IMR-90 (cell line): ENCODE measurements around the gene ST8SIA4. TPM values are rescaled to one million over a fixed set of nuclear protein-coding genes. Genes with fewer than 3 reads are reported as not detected.

Source experiments
- ATAC-seq: fragments of 200-7000 bp; cut with Tn5 transposase; 2 replicates; pipeline ENCODE4 v1.9.1; 2020; ENCODE audit warnings: low read depth, mild to moderate bottlenecking, moderate library complexity
- BruUV-seq: library from RNA; stranded (reverse); fragments of 400-500 nt; replicated peaks from 2 replicates; lab custom pipeline; 2021; lab: Mats Ljungman, UMichigan
- CTCF ChIA-PET: fragments of 300-600 bp; formaldehyde crosslinking; extraction: SDS; loops from one replicate; lab custom pipeline; 2021; ENCODE audit warnings: antibody characterized with exemption; lab: Yijun Ruan, JAX
- POLR2A ChIA-PET: fragments of 300-600 bp; sonication (Branson Sonifier 250); formaldehyde crosslinking; loops from one replicate; lab custom pipeline; 2022; ENCODE audit warnings: antibody characterized with exemption; ENCODE audit not compliant: unreplicated experiment; lab: Charles Lee
- DNase-seq: peaks from one replicate; pipeline ENCODE4 v3.0.0; 2013
- H2AFZ ChIP-seq: replicated peaks from 2 replicates; pipeline ENCODE3; 2013; ENCODE audit warnings: low read length, mild to moderate bottlenecking; ENCODE audit not compliant: poor library complexity
- H2AK5ac ChIP-seq: 2 replicates; pipeline ENCODE4 v1.6.1; 2013; ENCODE audit warnings: low read depth, low read length, inconsistent platforms
- H2AK9ac ChIP-seq: replicated peaks from 2 replicates; pipeline ENCODE3; 2013; ENCODE audit warnings: mild to moderate bottlenecking, low read depth, low read length, moderate library complexity; ENCODE audit not compliant: poor library complexity
- H2BK120ac ChIP-seq: 2 replicates; pipeline ENCODE4 v1.6.1; 2013; ENCODE audit warnings: low read depth, low read length, inconsistent platforms
- H2BK15ac ChIP-seq: 3 replicates; pipeline ENCODE4 v1.6.1; 2013; ENCODE audit warnings: low read depth, low read length, inconsistent platforms
- H2BK20ac ChIP-seq: 2 replicates; pipeline ENCODE4 v1.6.1; 2013; ENCODE audit warnings: low read depth, mild to moderate bottlenecking, inconsistent platforms, low read length, moderate library complexity
- H2BK5ac ChIP-seq: 2 replicates; pipeline ENCODE4 v1.6.1; 2013; ENCODE audit warnings: mild to moderate bottlenecking, low read depth, low read length, inconsistent platforms; ENCODE audit not compliant: poor library complexity, severe bottlenecking
- H3K14ac ChIP-seq: replicated peaks from 2 replicates; pipeline ENCODE4 v1.6.1; 2013; ENCODE audit warnings: low read depth, low read length, inconsistent platforms
- H3K18ac ChIP-seq: 2 replicates; pipeline ENCODE4 v1.6.1; 2013; ENCODE audit warnings: low read depth, low read length, control low read depth
- H3K23ac ChIP-seq: 2 replicates; pipeline ENCODE4 v1.6.1; 2013; ENCODE audit warnings: low read depth, low read length, inconsistent platforms
- H3K27ac ChIP-seq: 2 replicates; pipeline ENCODE4 v1.5.1; 2013; ENCODE audit warnings: mild to moderate bottlenecking, control low read depth, low read length; ENCODE audit not compliant: insufficient read depth
- H3K27me3 ChIP-seq: 2 replicates; pipeline ENCODE4 v1.6.1; 2013; ENCODE audit warnings: low read length; ENCODE audit not compliant: control insufficient read depth, insufficient read depth
- H3K36me3 ChIP-seq: 2 replicates; pipeline ENCODE4 v1.6.1; 2013; ENCODE audit warnings: low read length, mixed read lengths; ENCODE audit not compliant: control insufficient read depth, insufficient read depth
- H3K4ac ChIP-seq: 2 replicates; pipeline ENCODE4 v1.6.1; 2013; ENCODE audit warnings: low read depth, low read length, inconsistent platforms
- H3K4me1 ChIP-seq: 2 replicates; pipeline ENCODE4 v1.6.1; 2013; ENCODE audit warnings: low read length, mixed read lengths; ENCODE audit not compliant: control insufficient read depth, insufficient read depth
- H3K4me2 ChIP-seq: 2 replicates; pipeline ENCODE4 v1.6.1; 2013; ENCODE audit warnings: low read depth, mild to moderate bottlenecking, control low read depth, low read length, moderate library complexity
- H3K4me3 ChIP-seq: 2 replicates; pipeline ENCODE4 v1.5.1; 2013; ENCODE audit warnings: low read depth, mild to moderate bottlenecking, control low read depth, low read length, moderate library complexity; ENCODE audit not compliant: insufficient read depth
- H3K56ac ChIP-seq: 2 replicates; pipeline ENCODE4 v1.6.1; 2013; ENCODE audit warnings: low read length, inconsistent platforms; ENCODE audit not compliant: insufficient read depth; ENCODE audit errors: extremely low read depth
- H3K79me1 ChIP-seq, 2 experiments: 2 replicates each; pipeline ENCODE4 v1.6.1; 2013; ENCODE audit warnings: low read length in 2 of 2, inconsistent platforms in 1 of 2, low read depth in 1 of 2
- H3K9ac ChIP-seq: 2 replicates; pipeline ENCODE4 v1.6.1; 2013; ENCODE audit warnings: low read depth, low read length, control low read depth
- H3K9me1 ChIP-seq: 2 replicates; pipeline ENCODE4 v1.6.1; 2013; ENCODE audit warnings: low read length, inconsistent platforms; ENCODE audit not compliant: insufficient read depth
- H3K9me3 ChIP-seq: 2 replicates; pipeline ENCODE4 v1.6.1; 2013; ENCODE audit warnings: low read length; ENCODE audit not compliant: control insufficient read depth, insufficient read depth
- H4K20me1 ChIP-seq: 2 replicates; pipeline ENCODE4 v1.6.1; 2013; ENCODE audit warnings: low read length, inconsistent platforms; ENCODE audit not compliant: insufficient read depth
- H4K5ac ChIP-seq: 2 replicates; pipeline ENCODE4 v1.6.1; 2013; ENCODE audit warnings: mild to moderate bottlenecking, low read depth, low read length, control low read depth
- H4K8ac ChIP-seq, 2 experiments: 2 replicates each; pipeline ENCODE4 v1.6.1; 2013; ENCODE audit warnings: low read depth in 2 of 2, low read length in 2 of 2, control low read depth in 1 of 2, inconsistent platforms in 1 of 2
- H4K91ac ChIP-seq: 2 replicates; pipeline ENCODE4 v1.6.1; 2013; ENCODE audit warnings: low read depth, low read length, inconsistent platforms; ENCODE audit not compliant: insufficient read depth
- BHLHE40 ChIP-seq: fragments of 150-350 bp; IDR thresholded peaks from 2 replicates; pipeline ENCODE4 v1.6.1; 2016; ENCODE audit warnings: mild to moderate bottlenecking, low read depth, low read length
- CHD1 ChIP-seq: IDR thresholded peaks from 2 replicates; pipeline ENCODE4 v1.6.1; 2012; ENCODE audit warnings: low read depth, low read length, improper control_type of control experiment
- FOS ChIP-seq: fragments of 150-350 bp; IDR thresholded peaks from 2 replicates; pipeline ENCODE4 v1.6.1; 2016; ENCODE audit warnings: low read depth, low read length
- MAFK ChIP-seq: IDR thresholded peaks from 2 replicates; pipeline ENCODE4 v1.6.1; 2012; ENCODE audit warnings: low read depth, low read length, improper control_type of control experiment
- MAZ ChIP-seq: IDR thresholded peaks from 2 replicates; pipeline ENCODE4 v1.6.1; 2012; ENCODE audit warnings: low read depth, mild to moderate bottlenecking, low read length, improper control_type of control experiment, moderate library complexity, borderline replicate concordance
- MXI1 ChIP-seq: IDR thresholded peaks from 2 replicates; pipeline ENCODE4 v1.6.1; 2012; ENCODE audit warnings: low read depth, mild to moderate bottlenecking, low read length, moderate library complexity, borderline replicate concordance
- POLR2A ChIP-seq: IDR thresholded peaks from 2 replicates; pipeline ENCODE4 v1.6.1; 2012; ENCODE audit warnings: mild to moderate bottlenecking, low read depth, low read length
- RAD21 ChIP-seq: IDR thresholded peaks from 2 replicates; pipeline ENCODE4 v1.6.1; 2012; ENCODE audit warnings: low read length, improper control_type of control experiment
- RFX5 ChIP-seq: IDR thresholded peaks from 2 replicates; pipeline ENCODE4 v1.8.0; 2012; ENCODE audit warnings: low read depth, mild to moderate bottlenecking, low read length, moderate library complexity
- SMC3 ChIP-seq: fragments of 150-350 bp; IDR thresholded peaks from 2 replicates; pipeline ENCODE4 v1.6.1; 2016; ENCODE audit warnings: low read depth, mild to moderate bottlenecking, antibody characterized with exemption, low read length, moderate library complexity
- WGBS, 2 experiments: methylation state at CpG; one replicate each; pipeline versions ENCODE4 v1.1.5 to v1.1.7; 2013; ENCODE audit warnings: missing lambda C conversion rate in 2 of 2; ENCODE audit not compliant: insufficient read length in 1 of 2; ENCODE audit errors: extremely low coverage in 2 of 2; 5-methylcytosine and 5-hydroxymethylcytosine counted together
- dilution Hi-C: fragments of 300-500 bp; cut with HindIII; formaldehyde crosslinking; loops from one replicate; pipeline ENCODE4 v1.14.3; 2018; ENCODE audit warnings: low sequenced_read_pairs; ENCODE audit not compliant: unreplicated experiment
- in situ Hi-C: fragments of 300-500 bp; cut with MboI; formaldehyde crosslinking; loops from 3 replicates; pipeline ENCODE4 v1.14.3; 2019; ENCODE audit warnings: low sequenced_read_pairs, inconsistent platforms, mixed read lengths
- intact Hi-C: fragments of 100-400 bp; cut with micrococcal nuclease; formaldehyde crosslinking; loops from 2 replicates; pipeline ENCODE4 v1.10.0; 2022
- polyA plus RNA-seq, 3 experiments: library from polyadenylated mRNA; depleted of rRNA; stranded (reverse); fragments of >200 nt; gene quantifications; 2 replicates each; pipeline ENCODE4 v1.2.3, GENCODE V29; 2012; ENCODE audit warnings: low replicate concordance in 1 of 3
- total RNA-seq: library from RNA; depleted of rRNA; stranded (reverse); fragments of >200 nt; gene quantifications from 2 replicates; pipeline ENCODE4 v1.2.3, GENCODE V29; 2012
- TF ChIP-seq, protein P1 (sequence below): fragments of 150-350 bp; IDR thresholded peaks from 2 replicates; pipeline ENCODE4 v1.6.1; 2016; ENCODE audit warnings: low read depth, mild to moderate bottlenecking, low read length, moderate library complexity, borderline replicate concordance
- TF ChIP-seq, protein P2 (sequence below): fragments of 150-350 bp; IDR thresholded peaks from 2 replicates; pipeline ENCODE4 v1.6.1; 2017; ENCODE audit warnings: mild to moderate bottlenecking, antibody characterized with exemption, low read length, low read depth

Gene ST8SIA4
- total and polyA plus RNA-seq, 2 of the 4 experiments (the other 2 are of a cell fraction) = 0.02 to 0.18 TPM

DNA sequence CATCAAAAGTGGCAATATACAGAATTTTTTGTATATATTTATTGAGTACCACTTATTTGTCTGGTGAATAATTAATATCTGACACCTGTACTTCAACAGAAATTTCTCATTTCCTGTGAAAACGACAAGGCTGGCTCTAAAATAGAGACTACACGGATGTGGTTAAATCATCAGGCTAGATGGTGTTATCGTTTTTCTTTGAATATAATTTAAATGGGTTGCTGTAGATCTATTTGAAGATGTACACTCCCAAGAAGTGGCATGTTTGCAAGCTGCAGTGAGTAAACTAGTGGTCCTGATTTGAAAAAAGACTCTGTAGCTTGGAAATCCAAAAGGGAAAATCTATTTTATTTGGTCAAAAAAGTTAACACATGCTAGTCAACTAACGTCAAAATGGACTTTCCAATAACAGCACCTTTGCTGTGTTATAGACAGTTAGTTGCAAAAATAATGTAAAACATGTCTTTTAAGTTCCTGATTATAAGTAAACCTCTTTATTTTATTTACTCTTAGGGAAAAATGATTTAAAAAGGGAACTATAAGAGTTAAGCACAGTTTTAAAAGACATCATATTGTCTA lies 13.8 kb downstream of the ST8SIA4 start:
- ChIA-PET CTCF (no interaction called here), POLR2A (no interaction called here)
- H3K4me3 ChIP-seq = no peak overlapping the region
- no peaks in the 10 kb centered on the region for H4K20me1 ChIP-seq
- no peak overlapping the region for H3K4ac ChIP-seq
- H2BK5ac ChIP-seq = no peak overlapping the region
- H3K79me1 ChIP-seq = no peaks in the 10 kb centered on the region
- intact Hi-C loops = no loop called here
- dilution Hi-C loops = no loop called here
- no peak for ATAC-seq
- H3K18ac ChIP-seq = no peak overlapping the region
- no peak overlapping the region for H2BK20ac ChIP-seq
- in situ Hi-C loops = no loop called here
- no peaks in the 10 kb centered on the region for H3K4me1 ChIP-seq
- H3K14ac ChIP-seq = no peak overlapping the region
- H2AK5ac ChIP-seq = no peak overlapping the region
- H3K27me3 ChIP-seq = no peaks in the 10 kb centered on the region
- no peak for DNase-seq
- H3K9ac ChIP-seq = no peak overlapping the region
- no peak overlapping the region for H4K5ac ChIP-seq
- H3K4me2 ChIP-seq = no peak overlapping the region
- no peak overlapping the region for H2AK9ac ChIP-seq
- no peak overlapping the region for H2BK15ac ChIP-seq
- no peak overlapping the region for H3K23ac ChIP-seq
- BruUV-seq = no TSS peak
- H4K8ac ChIP-seq = no peak overlapping the region
- no peak overlapping the region for H2AFZ ChIP-seq
- no peaks in the 10 kb centered on the region for H3K9me1 ChIP-seq
- H3K9me3 ChIP-seq = no peaks in the 10 kb centered on the region
- no peak for TF ChIP-seq POLR2A
- TF ChIP-seq MAFK = no peak
- TF ChIP-seq CHD1 = no peak
- no peak for TF ChIP-seq SMC3
- no peak for TF ChIP-seq RFX5
- no peak for TF ChIP-seq RAD21
- TF ChIP-seq MAZ = no peak
- no peak for TF ChIP-seq FOS
- TF ChIP-seq, protein P1, sequence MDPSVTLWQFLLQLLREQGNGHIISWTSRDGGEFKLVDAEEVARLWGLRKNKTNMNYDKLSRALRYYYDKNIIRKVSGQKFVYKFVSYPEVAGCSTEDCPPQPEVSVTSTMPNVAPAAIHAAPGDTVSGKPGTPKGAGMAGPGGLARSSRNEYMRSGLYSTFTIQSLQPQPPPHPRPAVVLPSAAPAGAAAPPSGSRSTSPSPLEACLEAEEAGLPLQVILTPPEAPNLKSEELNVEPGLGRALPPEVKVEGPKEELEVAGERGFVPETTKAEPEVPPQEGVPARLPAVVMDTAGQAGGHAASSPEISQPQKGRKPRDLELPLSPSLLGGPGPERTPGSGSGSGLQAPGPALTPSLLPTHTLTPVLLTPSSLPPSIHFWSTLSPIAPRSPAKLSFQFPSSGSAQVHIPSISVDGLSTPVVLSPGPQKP = no peak
- TF ChIP-seq MXI1 = no peak
- TF ChIP-seq BHLHE40 = no peak
- TF ChIP-seq, protein P2, sequence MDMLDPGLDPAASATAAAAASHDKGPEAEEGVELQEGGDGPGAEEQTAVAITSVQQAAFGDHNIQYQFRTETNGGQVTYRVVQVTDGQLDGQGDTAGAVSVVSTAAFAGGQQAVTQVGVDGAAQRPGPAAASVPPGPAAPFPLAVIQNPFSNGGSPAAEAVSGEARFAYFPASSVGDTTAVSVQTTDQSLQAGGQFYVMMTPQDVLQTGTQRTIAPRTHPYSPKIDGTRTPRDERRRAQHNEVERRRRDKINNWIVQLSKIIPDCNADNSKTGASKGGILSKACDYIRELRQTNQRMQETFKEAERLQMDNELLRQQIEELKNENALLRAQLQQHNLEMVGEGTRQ = no peak
- no peak overlapping the region for H2BK120ac ChIP-seq
- no peaks in the 10 kb centered on the region for H3K36me3 ChIP-seq
- WGBS, 2 experiments = no CpG with 5 or more reads among the region's 4 CpGs
- H4K91ac ChIP-seq = no peak overlapping the region
- H3K56ac ChIP-seq = no peak overlapping the region
- no peak overlapping the region for H3K27ac ChIP-seq
